Panc1 (cell line): ENCODE data around the gene FAM9A. TPM values are rescaled to one million over a fixed set of nuclear protein-coding genes. Genes with fewer than 3 reads are reported as not detected.

Experiments used
- ATAC-seq: fragments of 200-7000 bp; cut with Tn5 transposase; 2 replicates; pipeline ENCODE4 v1.9.1; 2020; ENCODE audit warnings: mild to moderate bottlenecking, moderate library complexity
- Bru-seq: library from RNA; stranded (reverse); fragments of 400-500 nt; gene quantifications from one replicate; lab custom pipeline; 2021; lab: Mats Ljungman, UMichigan
- BruChase-seq, 2 experiments: library from RNA; stranded (reverse); fragments of 400-500 nt; gene quantifications; one replicate each; lab custom pipeline; 2021; lab: Mats Ljungman, UMichigan
- BruUV-seq: library from RNA; stranded (reverse); fragments of 400-500 nt; replicated peaks from 2 replicates; lab custom pipeline; 2021; lab: Mats Ljungman, UMichigan
- CTCF ChIA-PET: fragments of 300-600 bp; sonication (Branson Sonifier 250); formaldehyde crosslinking; loops from one replicate; lab custom pipeline; 2022; ENCODE audit warnings: antibody characterized with exemption; lab: Charles Lee
- POLR2A ChIA-PET: fragments of 300-600 bp; sonication (Branson Sonifier 250); formaldehyde crosslinking; loops from one replicate; lab custom pipeline; 2022; ENCODE audit warnings: antibody characterized with exemption; lab: Charles Lee
- DNase-seq: peaks from one replicate; pipeline ENCODE4 v3.0.0-alpha.2; 2010; ENCODE audit warnings: low read depth, low spot score
- H3K27ac ChIP-seq: 2 replicates; pipeline ENCODE4 v1.5.1; 2011; ENCODE audit warnings: mild to moderate bottlenecking, low read length, inconsistent platforms
- H3K27me3 ChIP-seq: fragments of 200-500 bp; sonication (Bioruptor generic); 2 replicates; pipeline ENCODE4 v1.6.0; 2014; ENCODE audit warnings: low read length, inconsistent platforms; ENCODE audit not compliant: control insufficient read depth, insufficient read depth
- H3K36me3 ChIP-seq: fragments of 200-500 bp; sonication (Bioruptor generic); 2 replicates; pipeline ENCODE4 v1.5.1; 2014; ENCODE audit warnings: inconsistent platforms, mild to moderate bottlenecking, low read length, moderate library complexity; ENCODE audit not compliant: control insufficient read depth, insufficient read depth
- H3K4me1 ChIP-seq: 2 replicates; pipeline ENCODE4 v1.5.1; 2011; ENCODE audit warnings: inconsistent platforms, mild to moderate bottlenecking, low read length, moderate library complexity; ENCODE audit not compliant: control insufficient read depth, insufficient read depth
- H3K4me3 ChIP-seq, 2 experiments: 2 replicates each; pipeline ENCODE4 v1.5.1; 2011 to 2012; ENCODE audit warnings: low read depth in 2 of 2, low read length in 2 of 2, mild to moderate bottlenecking in 2 of 2, inconsistent platforms in 1 of 2, moderate library complexity in 1 of 2
- H3K9me3 ChIP-seq: fragments of 200-500 bp; sonication (Bioruptor generic); 2 replicates; pipeline ENCODE4 v1.5.1; 2014; ENCODE audit warnings: low read depth, mild to moderate bottlenecking, inconsistent platforms, low read length, moderate library complexity; ENCODE audit not compliant: control insufficient read depth, insufficient read depth
- POLR2AphosphoS5 ChIP-seq: IDR thresholded peaks from 2 replicates; pipeline ENCODE4 v1.6.1; 2012; ENCODE audit warnings: mild to moderate bottlenecking, low read depth, low read length, moderate library complexity
- REST ChIP-seq, 2 experiments: IDR thresholded peaks; 2 replicates each; pipeline ENCODE4 v1.6.1; 2011 to 2012; ENCODE audit warnings: low read depth in 2 of 2, control low read depth in 1 of 2, low read length in 1 of 2, mild to moderate bottlenecking in 1 of 2, moderate library complexity in 1 of 2; ENCODE audit not compliant: insufficient read depth in 1 of 2
- SIN3A ChIP-seq: IDR thresholded peaks from 2 replicates; pipeline ENCODE4 v1.6.1; 2012; ENCODE audit warnings: low read depth, mild to moderate bottlenecking, low read length, moderate library complexity, borderline replicate concordance; ENCODE audit not compliant: insufficient read depth
- TCF7L2 ChIP-seq: IDR thresholded peaks from 2 replicates; pipeline ENCODE4 v1.6.1; 2011; ENCODE audit warnings: mild to moderate bottlenecking, low read depth, low read length, inconsistent platforms
- in situ Hi-C: cut with HindIII; loops from 2 replicates; pipeline ENCODE4 v1.10.0; 2016; ENCODE audit warnings: low sequenced_read_pairs, low pct_unique_long_range_greater_than_20kb
- intact Hi-C: fragments of 100-400 bp; cut with micrococcal nuclease; formaldehyde crosslinking; loops from one replicate; pipeline ENCODE4 v1.10.0; 2022; ENCODE audit not compliant: unreplicated experiment
- long read RNA-seq: library from polyadenylated mRNA; unstranded; transcript quantifications from one replicate; pipeline ENCODE4 v2.0.0, GENCODE V29; 2021; ENCODE audit not compliant: unreplicated experiment
- polyA plus RNA-seq: library from polyadenylated mRNA; unstranded; fragments of >200 nt; gene quantifications from one replicate; pipeline ENCODE4 v1.2.1, GENCODE V29; 2012; ENCODE audit warnings: missing spikeins; ENCODE audit not compliant: insufficient read length
- total RNA-seq: library from RNA; stranded (reverse); gene quantifications from one replicate; pipeline ENCODE4 v1.2.1, GENCODE V29; 2021; ENCODE audit not compliant: unreplicated experiment

FAM9A gene
- total RNA-seq (not detected), Bru-seq, nascent RNA (not detected), BruChase-seq, experiment 1, labeled RNA remaining after a 2-hour chase (not detected), BruChase-seq, experiment 2, labeled RNA remaining after a 6-hour chase (not detected)
- not detected for polyA plus RNA-seq
- long read RNA-seq: 0 reads

GRCh38 chrX:8801041-8801599 is at the start of gene FAM9A:
TSS of gene FAM9A (minus strand) at chrX:8801383. CDS start at chrX:8800171, 1,212 bp downstream.
- CTCF ChIA-PET: no interaction called here
- DNase-seq: no peak
- no TSS peak for BruUV-seq
- Histone ChIP-seq H3K9me3 (no peaks in the 10 kb centered on the region), H3K4me1 (no peaks in the 10 kb centered on the region), H3K36me3 (no peaks in the 10 kb centered on the region), H3K27ac (no peak within 1 kb of the TSS), H3K27me3 (no peaks in the 10 kb centered on the region), H3K4me3 (no peak within 1 kb of the TSS)
- in situ Hi-C loops: no loop called here
- POLR2A ChIA-PET: no interaction called here
- intact Hi-C loops: no loop called here
- no peak for TF ChIP-seq REST (IDR thresholded peaks at IDR 0.05; ENCODE audit: insufficient read depth in 1 of 2, low read depth in 2 of 2, low read length in 1 of 2)
- no peak for TF ChIP-seq POLR2AphosphoS5
- TF ChIP-seq TCF7L2: no peak
- ATAC-seq: no peak

DNA sequence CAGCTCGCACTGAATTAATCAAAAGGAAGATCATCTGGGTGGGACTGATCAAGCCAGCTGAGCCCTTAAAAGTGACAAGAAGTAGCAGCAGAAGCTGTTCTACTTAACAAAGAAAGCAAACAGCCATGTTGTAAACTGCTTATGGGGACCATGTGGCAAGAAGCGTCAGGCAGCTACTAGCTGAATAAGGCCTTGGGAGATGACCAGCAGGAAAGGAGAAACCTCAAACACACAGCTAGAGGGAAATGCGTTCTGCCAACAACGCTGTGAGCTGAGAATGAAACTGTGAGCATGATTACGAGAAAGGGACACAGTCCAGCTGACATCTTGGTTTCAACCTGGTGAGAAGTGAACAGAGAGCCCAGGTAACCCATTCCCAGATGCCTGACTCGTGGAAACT is 49.3 kb upstream of the FAM9A start:
- no peaks in the 10 kb centered on the region for H3K9me3 ChIP-seq
- no peak for DNase-seq
- CTCF ChIA-PET: no interaction called here
- H3K27ac ChIP-seq: no peak overlapping the region
- POLR2A ChIA-PET: no interaction called here
- no peak overlapping the region for H3K4me3 ChIP-seq
- ATAC-seq: no peak
- H3K27me3 ChIP-seq: no peaks in the 10 kb centered on the region; the same call in 1 of the 2 replicates
- intact Hi-C loops: no loop called here
- in situ Hi-C loops: no loop called here
- no peak for TF ChIP-seq REST (IDR thresholded peaks at IDR 0.05; ENCODE audit: insufficient read depth in 1 of 2, low read depth in 2 of 2, low read length in 1 of 2)
- no peak for TF ChIP-seq SIN3A
- H3K4me1 ChIP-seq: no peaks in the 10 kb centered on the region
- no TSS peak for BruUV-seq
- no peaks in the 10 kb centered on the region for H3K36me3 ChIP-seq
